Ishikawa (cell line): Measurements from ENCODE around the gene MAPK12.

Experiments
- CEBPB ChIP-seq: IDR thresholded peaks from 2 replicates; pipeline ENCODE4 v1.6.1; 2012
- CREB1 ChIP-seq: IDR thresholded peaks from 2 replicates; pipeline ENCODE4 v1.6.1; 2012; ENCODE audit warnings: low read depth
- EGR1 ChIP-seq: IDR thresholded peaks from 2 replicates; pipeline ENCODE4 v1.6.1; 2012
- EP300 ChIP-seq: IDR thresholded peaks from 2 replicates; pipeline ENCODE4 v1.6.1; 2012; ENCODE audit warnings: borderline replicate concordance
- FOXM1 ChIP-seq: IDR thresholded peaks from 2 replicates; pipeline ENCODE4 v1.6.1; 2012; ENCODE audit warnings: low read depth, borderline replicate concordance
- MAX ChIP-seq: IDR thresholded peaks from 2 replicates; pipeline ENCODE4 v1.6.1; 2012
- NFIC ChIP-seq: IDR thresholded peaks from 2 replicates; pipeline ENCODE4 v1.6.1; 2012
- RAD21 ChIP-seq: IDR thresholded peaks from 2 replicates; pipeline ENCODE4 v1.6.1; 2012; ENCODE audit warnings: low read depth
- REST ChIP-seq: IDR thresholded peaks from 2 replicates; pipeline ENCODE4 v1.6.1; 2012; ENCODE audit warnings: low read depth, mild to moderate bottlenecking
- TAF1 ChIP-seq: IDR thresholded peaks from 2 replicates; pipeline ENCODE4 v1.6.1; 2012; ENCODE audit warnings: low read depth, mild to moderate bottlenecking
- TCF12 ChIP-seq: IDR thresholded peaks from 2 replicates; pipeline ENCODE4 v1.6.1; 2012; ENCODE audit warnings: low read depth
- TEAD4 ChIP-seq: IDR thresholded peaks from 2 replicates; pipeline ENCODE4 v1.6.1; 2012
- USF1 ChIP-seq: IDR thresholded peaks from 2 replicates; pipeline ENCODE4 v1.6.1; 2012
- YY1 ChIP-seq: IDR thresholded peaks from 2 replicates; pipeline ENCODE4 v1.6.1; 2012; ENCODE audit warnings: low read depth
- ZBTB7A ChIP-seq: IDR thresholded peaks from 2 replicates; pipeline ENCODE4 v1.6.1; 2012; ENCODE audit warnings: low read depth

The MAPK12 gene

GRCh38 chr22:50292643-50293440 lies 31.4 kb upstream of the MAPK12 start:
- TF ChIP-seq ZBTB7A (no peak), NFIC (no peak), REST (no peak), MAX (no peak), TEAD4 (no peak), CEBPB (no peak), YY1 (no peak), TCF12 (no peak), FOXM1 (no peak)

- TF ChIP-seq CREB1 (no peak), EP300 (no peak), RAD21 (no peak), CEBPB (no peak), EGR1 (no peak), TCF12 (no peak), MAX (no peak), USF1 (no peak), NFIC (no peak), TEAD4 (no peak), YY1 (no peak), REST (no peak), TAF1 (no peak), FOXM1 (no peak), ZBTB7A (no peak)
Measured at GRCh38 chr22:50289942-50290630, 28.6 kb upstream of the MAPK12 start.

- TF ChIP-seq MAX (no peak), USF1 (no peak), RAD21 (no peak), EP300 (no peak), TCF12 (no peak), NFIC (no peak), TAF1 (no peak), YY1 (no peak), CREB1 (no peak), CEBPB (no peak), REST (no peak), FOXM1 (no peak), TEAD4 (no peak), EGR1 (no peak), ZBTB7A (no peak)
Measured at GRCh38 chr22:50289151-50289941, 27.9 kb upstream of the MAPK12 start.
